Measurements from ENCODE around the gene CCDC187. TPM values are rescaled to one million over a fixed set of nuclear protein-coding genes. Genes with fewer than 3 reads are reported as not detected.

CCDC187 gene
- total and polyA plus RNA-seq, 2 of the 13 experiments (the other 11 are each of a cell fraction or from before 2014, with no cell fraction given) = 0.03 to 0.13 TPM

GRCh38 chr9:136211006-136211405 lies 92.9 kb downstream of the CCDC187 start:
- peaks cover 15% of the 10 kb centered on the region; the same call in 1 of the 2 replicates for H4K20me1 ChIP-seq (ENCODE audit: insufficient read depth, low read length)
- no peaks in the 10 kb centered on the region for H3K27me3 ChIP-seq (ENCODE audit: control insufficient read depth in 1 of 2, insufficient read depth in 2 of 2, low read length in 2 of 2)
- no peak overlapping the region for H3K9ac ChIP-seq (ENCODE audit: insufficient read depth, low read depth, low read length)
- intact Hi-C loops (cut with micrococcal nuclease; ENCODE audit: unreplicated experiment) = no loop called here
- ATAC-seq (no peak), FAIRE-seq (no peak), DNase-seq (ENCODE audit: low spot score) (no peak)
- H3K79me2 ChIP-seq (ENCODE audit: insufficient read depth, low read length) = no peaks in the 10 kb centered on the region
- H2AFZ ChIP-seq (ENCODE audit: low read length) = no peak overlapping the region
- 95% methylated on average over 9 of the region's 15 CpGs for WGBS (ENCODE audit: low lambda C conversion rate)
- BruUV-seq (replicated peaks) = no TSS peak
- peaks cover 32 to 67% of the 10 kb centered on the region in 2 experiments for H3K36me3 ChIP-seq (replicated peaks in 1 of 2; ENCODE audit: control insufficient read depth in 1 of 2, insufficient read depth in 2 of 2, low read length in 2 of 2)
- peaks cover 12% of the 10 kb centered on the region for H3K4me1 ChIP-seq (ENCODE audit: insufficient read depth, low read length)
- ChIA-PET CTCF (ENCODE audit: low intra/inter-chr PET ratio, low total read pairs) (no interaction called here), POLR2A (no interaction called here)
- in situ Hi-C loops (cut with HindIII; ENCODE audit: extremely low pct_ligation_motif_present, low pct_unique_long_range_greater_than_20kb) = no loop called here
- no peak overlapping the region for H3K4me2 ChIP-seq (ENCODE audit: low read depth, low read length)
- no peak overlapping the region for H3K27ac ChIP-seq (ENCODE audit: extremely low read length, insufficient read depth, low read length)
- no peaks in the 10 kb centered on the region for H3K9me3 ChIP-seq (ENCODE audit: low read length)
- no peak overlapping the region for H3K4me3 ChIP-seq (replicated peaks in 1 of 3; ENCODE audit: insufficient read depth in 1 of 3, low read depth in 2 of 3, low read length in 3 of 3)
- TF ChIP-seq MXD1 (CRISPR knock-in tag; IDR thresholded peaks at IDR 0.05) = no peak
- no peak for TF ChIP-seq ZNF501 (CRISPR knock-in tag; IDR thresholded peaks at IDR 0.05)
- TF ChIP-seq HNRNPH1 (optimal IDR thresholded peaks at IDR 0.05; ENCODE audit: low read depth, low read length) = no peak
- TF ChIP-seq NBN (conservative IDR thresholded peaks at IDR 0.05) = no peak
- TF ChIP-seq EEA1 (CRISPR knock-in tag; IDR thresholded peaks at IDR 0.05; ENCODE audit: borderline replicate concordance) = no peak
- no peak for TF ChIP-seq ZNF570 (CRISPR knock-in tag; IDR thresholded peaks at IDR 0.05; ENCODE audit: borderline replicate concordance)
- no peak for TF ChIP-seq CREM (IDR thresholded peaks at IDR 0.05)
- no peak for TF ChIP-seq CREM (CRISPR knock-in tag; IDR thresholded peaks at IDR 0.05)
- TF ChIP-seq ZBTB1 (CRISPR knock-in tag; IDR thresholded peaks at IDR 0.05; ENCODE audit: borderline replicate concordance) = no peak
- no peak for TF ChIP-seq E2F1 (CRISPR knock-in tag; IDR thresholded peaks at IDR 0.05)
- no peak for TF ChIP-seq THAP7 (CRISPR knock-in tag; IDR thresholded peaks at IDR 0.05)
- no peak for TF ChIP-seq SMC3 (IDR thresholded peaks at IDR 0.05; ENCODE audit: low read length)
- TF ChIP-seq ZNF564 (CRISPR knock-in tag; IDR thresholded peaks at IDR 0.05) = no peak
- TF ChIP-seq ZNF33B (CRISPR knock-in tag; IDR thresholded peaks at IDR 0.05) = no peak
- no peak for TF ChIP-seq ZNF407 (CRISPR knock-in tag; IDR thresholded peaks at IDR 0.05; ENCODE audit: not compliant biosample characterization)
- no peak for TF ChIP-seq SALL1 (CRISPR knock-in tag; IDR thresholded peaks at IDR 0.05)
- TF ChIP-seq FOXM1 (CRISPR knock-in tag; IDR thresholded peaks at IDR 0.05) = no peak
